Kasumi-1 (cell line): ENCODE results near the gene SLC25A42.
A peak's percentile ranks its signal among the peaks of the same experiment; 100 is the strongest.
"Not testable (repeated sequence)": the region's sequence is repeated elsewhere in the genome, so short reads cannot be mapped to it uniquely, and the experiment has no call there.

ENCODE experiments used
- DNase-seq, 2 experiments: peaks; one replicate each; lab custom pipeline; 2025; lab: John Stamatoyannopoulos, UW

SLC25A42 gene

GRCh38 chr19:19105365-19106055 lies 41.7 kb downstream of the SLC25A42 start:
- DNase-seq, result no peak

- DNase-seq, result no peak
These were observed 42.3 kb downstream of the SLC25A42 start for GRCh38 chr19:19106056-19106551.

GRCh38 chr19:19106938-19107337 lies 43.1 kb downstream of the SLC25A42 start:
- DNase-seq, result not testable (repeated sequence)

GRCh38 chr19:19107654-19108053 lies 43.9 kb downstream of the SLC25A42 start:
- no peak for DNase-seq

GRCh38 chr19:19109601-19110000 lies 45.8 kb downstream of the SLC25A42 start:
- no peak for DNase-seq

- peak; percentile 33 to 47 for DNase-seq
These were observed 46.8 kb downstream of the SLC25A42 start for GRCh38 chr19:19110410-19111135.

GRCh38 chr19:19111136-19111835 lies 47.5 kb downstream of the SLC25A42 start:
- no peak for DNase-seq

GRCh38 chr19:19111967-19112580 lies 48.3 kb downstream of the SLC25A42 start:
- no peak for DNase-seq

- DNase-seq, result peak; percentile 52 to 66
These were observed 49.3 kb downstream of the SLC25A42 start for GRCh38 chr19:19113040-19113626.

GRCh38 chr19:19115954-19116353 lies 52.2 kb downstream of the SLC25A42 start:
- peak; percentile 13 to 29 for DNase-seq

- DNase-seq, result no peak
These were observed 55.8 kb downstream of the SLC25A42 start for GRCh38 chr19:19119325-19120237.

GRCh38 chr19:19120308-19121231 lies 56.8 kb downstream of the SLC25A42 start:
- peak; percentile 5 to 30 for DNase-seq

GRCh38 chr19:19121371-19121770 lies 57.6 kb downstream of the SLC25A42 start:
- DNase-seq, result no peak

GRCh38 chr19:19122902-19123301 lies 59.1 kb downstream of the SLC25A42 start:
- DNase-seq, result no peak

GRCh38 chr19:19123386-19123785 lies 59.6 kb downstream of the SLC25A42 start:
- DNase-seq, result no peak

GRCh38 chr19:19126102-19126501 lies 62.3 kb downstream of the SLC25A42 start:
- no peak for DNase-seq

- no peak for DNase-seq
These were observed 68.2 kb downstream of the SLC25A42 start for GRCh38 chr19:19131989-19132388.

GRCh38 chr19:19132912-19133311 lies 69.1 kb downstream of the SLC25A42 start:
- no peak for DNase-seq

GRCh38 chr19:19133985-19134384 lies 70.2 kb downstream of the SLC25A42 start:
- no peak for DNase-seq
